Brain microvascular endothelial cell (primary cell): ENCODE measurements around the gene DCXR.
A peak's percentile ranks its signal among the peaks of the same experiment; 100 is the strongest.

Source experiments
- DNase-seq: peaks from one replicate; pipeline ENCODE4 v3.0.0-alpha.2; 2020
- H3K27ac ChIP-seq: fragments of 250-450 bp; sonication (Bioruptor Pico); 2 replicates; pipeline ENCODE4 v1.5.1; 2020; ENCODE audit warnings: mild to moderate bottlenecking, moderate library complexity
- H3K27me3 ChIP-seq: fragments of 250-450 bp; sonication (Bioruptor Pico); replicated peaks from 2 replicates; pipeline ENCODE4 v1.5.1; 2020; ENCODE audit warnings: mild to moderate bottlenecking
- H3K36me3 ChIP-seq: fragments of 250-450 bp; sonication (Bioruptor Pico); replicated peaks from 2 replicates; pipeline ENCODE4 v1.5.1; 2020; ENCODE audit warnings: mild to moderate bottlenecking
- H3K4me3 ChIP-seq: 2 replicates; pipeline ENCODE4 v1.5.1; 2011; ENCODE audit warnings: low read depth, mild to moderate bottlenecking, control low read depth, low read length, moderate library complexity
- in situ Hi-C: cut with HindIII; loops from 2 replicates; pipeline ENCODE4 v1.10.0; 2017; ENCODE audit warnings: low sequenced_read_pairs, low pct_ligation_motif_present
- TF ChIP-seq, protein P1 (sequence below): IDR thresholded peaks from 2 replicates; pipeline ENCODE4 v1.5.1; 2011; ENCODE audit warnings: low read depth, mild to moderate bottlenecking, moderate library complexity, low read length, control low read depth, inconsistent platforms; ENCODE audit errors: missing control alignments

DCXR gene

GRCh38 chr17:82037092-82037888 is at the start of gene DCXR:
DCXR (minus strand) TSS chr17:82037697; CDS start chr17:82037682, 15 bp downstream.
- TF ChIP-seq, protein P1, sequence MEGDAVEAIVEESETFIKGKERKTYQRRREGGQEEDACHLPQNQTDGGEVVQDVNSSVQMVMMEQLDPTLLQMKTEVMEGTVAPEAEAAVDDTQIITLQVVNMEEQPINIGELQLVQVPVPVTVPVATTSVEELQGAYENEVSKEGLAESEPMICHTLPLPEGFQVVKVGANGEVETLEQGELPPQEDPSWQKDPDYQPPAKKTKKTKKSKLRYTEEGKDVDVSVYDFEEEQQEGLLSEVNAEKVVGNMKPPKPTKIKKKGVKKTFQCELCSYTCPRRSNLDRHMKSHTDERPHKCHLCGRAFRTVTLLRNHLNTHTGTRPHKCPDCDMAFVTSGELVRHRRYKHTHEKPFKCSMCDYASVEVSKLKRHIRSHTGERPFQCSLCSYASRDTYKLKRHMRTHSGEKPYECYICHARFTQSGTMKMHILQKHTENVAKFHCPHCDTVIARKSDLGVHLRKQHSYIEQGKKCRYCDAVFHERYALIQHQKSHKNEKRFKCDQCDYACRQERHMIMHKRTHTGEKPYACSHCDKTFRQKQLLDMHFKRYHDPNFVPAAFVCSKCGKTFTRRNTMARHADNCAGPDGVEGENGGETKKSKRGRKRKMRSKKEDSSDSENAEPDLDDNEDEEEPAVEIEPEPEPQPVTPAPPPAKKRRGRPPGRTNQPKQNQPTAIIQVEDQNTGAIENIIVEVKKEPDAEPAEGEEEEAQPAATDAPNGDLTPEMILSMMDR: peak; percentile 62
- in situ Hi-C loops: loop anchor here (10.0 kb wide), 1 partner anchor 62 kb away; the partner anchor contains the start of gene ASPSCR1
- H3K27me3 ChIP-seq: no peaks in the 10 kb centered on the region
- H3K36me3 ChIP-seq: no peaks in the 10 kb centered on the region
- DNase-seq: peak; percentile 94
- H3K4me3 ChIP-seq: peak within 1 kb of the TSS; percentile 67
- peak within 1 kb of the TSS; percentile 59 for H3K27ac ChIP-seq

- no peak for DNase-seq
- TF ChIP-seq, protein P1: no peak
- Histone ChIP-seq H3K27ac (no peak overlapping the region), H3K27me3 (no peaks in the 10 kb centered on the region), H3K36me3 (peaks cover 97% of the 10 kb centered on the region), H3K4me3 (no peak overlapping the region)
- in situ Hi-C loops: no loop called here
Observed at GRCh38 chr17:82085931-82086764, 48.7 kb upstream of the DCXR start.

GRCh38 chr17:82085031-82085861 is 47.7 kb upstream of the DCXR start:
- no peak for DNase-seq
- no peak overlapping the region for H3K27ac ChIP-seq
- in situ Hi-C loops: no loop called here
- TF ChIP-seq, protein P1: no peak
- H3K27me3 ChIP-seq: no peaks in the 10 kb centered on the region
- peaks cover 96% of the 10 kb centered on the region for H3K36me3 ChIP-seq
- no peak overlapping the region for H3K4me3 ChIP-seq

DNA sequence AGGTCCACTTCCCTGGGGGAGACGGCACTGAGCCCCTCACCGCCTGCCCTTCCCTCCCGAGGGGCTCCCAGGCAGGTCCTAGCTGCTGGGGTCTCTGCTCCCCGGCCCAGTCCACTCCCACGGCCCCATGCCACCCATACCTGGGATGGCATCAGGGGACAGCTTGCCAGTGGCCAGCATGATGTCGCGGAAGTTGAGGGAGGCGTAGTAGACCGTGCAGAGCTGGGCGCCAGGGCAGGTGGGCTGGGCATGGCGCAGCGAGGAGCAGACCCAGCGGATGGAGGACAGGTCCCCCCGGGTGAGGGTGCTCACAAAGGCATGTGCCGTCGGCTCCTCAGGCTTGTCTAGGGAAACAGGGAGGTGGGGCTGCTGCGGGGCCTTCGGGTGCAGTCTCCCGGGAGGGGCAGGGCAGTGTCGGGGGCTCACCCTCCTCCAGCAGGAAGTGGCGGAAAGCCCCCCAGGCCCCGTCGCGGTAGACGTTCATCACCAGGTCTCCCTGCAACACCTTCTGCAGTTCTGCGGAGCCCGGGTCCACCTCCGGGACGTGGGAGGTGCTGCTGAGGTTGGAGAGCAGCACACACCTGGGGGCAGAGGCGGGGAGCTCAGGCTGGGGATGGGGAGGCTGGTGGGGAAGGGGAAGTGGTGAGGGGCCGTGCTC is 47.0 kb upstream of the DCXR start:
- TF ChIP-seq, protein P1: no peak
- Histone ChIP-seq H3K36me3 (peaks cover 96% of the 10 kb centered on the region), H3K4me3 (no peak overlapping the region), H3K27me3 (no peaks in the 10 kb centered on the region), H3K27ac (no peak overlapping the region)
- no peak for DNase-seq
- in situ Hi-C loops: no loop called here
